ENCODE measurements around the gene C1orf21.

The C1orf21 gene

DNA sequence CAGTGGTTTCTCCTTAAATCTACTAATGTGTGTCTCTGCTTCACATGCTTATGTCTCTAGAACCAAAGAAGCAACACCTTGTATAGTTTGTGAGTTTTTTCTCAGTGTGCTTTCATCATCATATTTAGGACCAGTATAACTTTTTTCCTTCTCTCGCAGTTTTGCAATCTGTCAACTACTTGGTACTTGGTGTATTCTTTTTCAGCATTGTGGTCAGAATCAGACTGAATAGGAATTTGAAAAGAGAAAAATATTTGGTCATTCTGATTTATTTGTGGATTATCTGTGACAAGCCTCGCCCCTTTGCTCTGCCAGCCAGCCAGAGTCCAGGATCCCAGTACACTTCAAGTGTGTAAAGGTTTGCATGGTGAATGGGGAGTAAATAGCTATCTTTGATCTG lies 122.3 kb downstream of the C1orf21 start:
- TF ChIP-seq, protein P1, sequence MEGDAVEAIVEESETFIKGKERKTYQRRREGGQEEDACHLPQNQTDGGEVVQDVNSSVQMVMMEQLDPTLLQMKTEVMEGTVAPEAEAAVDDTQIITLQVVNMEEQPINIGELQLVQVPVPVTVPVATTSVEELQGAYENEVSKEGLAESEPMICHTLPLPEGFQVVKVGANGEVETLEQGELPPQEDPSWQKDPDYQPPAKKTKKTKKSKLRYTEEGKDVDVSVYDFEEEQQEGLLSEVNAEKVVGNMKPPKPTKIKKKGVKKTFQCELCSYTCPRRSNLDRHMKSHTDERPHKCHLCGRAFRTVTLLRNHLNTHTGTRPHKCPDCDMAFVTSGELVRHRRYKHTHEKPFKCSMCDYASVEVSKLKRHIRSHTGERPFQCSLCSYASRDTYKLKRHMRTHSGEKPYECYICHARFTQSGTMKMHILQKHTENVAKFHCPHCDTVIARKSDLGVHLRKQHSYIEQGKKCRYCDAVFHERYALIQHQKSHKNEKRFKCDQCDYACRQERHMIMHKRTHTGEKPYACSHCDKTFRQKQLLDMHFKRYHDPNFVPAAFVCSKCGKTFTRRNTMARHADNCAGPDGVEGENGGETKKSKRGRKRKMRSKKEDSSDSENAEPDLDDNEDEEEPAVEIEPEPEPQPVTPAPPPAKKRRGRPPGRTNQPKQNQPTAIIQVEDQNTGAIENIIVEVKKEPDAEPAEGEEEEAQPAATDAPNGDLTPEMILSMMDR (IDR thresholded peaks at IDR 0.05; ENCODE audit: low read depth, low read length): no peak
- no peak for DNase-seq (ENCODE audit: extremely low read depth, low read depth)

DNA sequence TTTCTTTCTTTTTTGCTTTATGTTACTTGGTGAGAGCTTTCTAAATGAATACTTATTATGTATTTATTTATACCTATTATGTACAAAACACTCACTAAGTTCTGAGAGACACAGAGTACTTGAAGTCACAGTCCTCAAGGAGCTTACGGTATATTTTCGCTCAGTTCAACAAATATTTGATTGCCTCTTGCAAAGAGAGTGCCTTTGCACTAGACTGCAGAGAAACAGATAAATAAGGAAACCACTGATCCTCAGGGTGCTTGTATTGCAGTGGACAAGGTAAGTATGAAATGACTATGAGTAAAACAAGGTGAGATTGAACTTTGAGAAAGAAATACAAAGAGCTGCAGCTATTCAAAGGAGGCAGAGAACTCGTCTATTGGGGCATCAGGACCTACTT lies 123.3 kb downstream of the C1orf21 start:
- no peak for DNase-seq (ENCODE audit: extremely low read depth, low read depth)
- TF ChIP-seq, protein P1 (IDR thresholded peaks at IDR 0.05; ENCODE audit: low read depth, low read length): no peak

DNA sequence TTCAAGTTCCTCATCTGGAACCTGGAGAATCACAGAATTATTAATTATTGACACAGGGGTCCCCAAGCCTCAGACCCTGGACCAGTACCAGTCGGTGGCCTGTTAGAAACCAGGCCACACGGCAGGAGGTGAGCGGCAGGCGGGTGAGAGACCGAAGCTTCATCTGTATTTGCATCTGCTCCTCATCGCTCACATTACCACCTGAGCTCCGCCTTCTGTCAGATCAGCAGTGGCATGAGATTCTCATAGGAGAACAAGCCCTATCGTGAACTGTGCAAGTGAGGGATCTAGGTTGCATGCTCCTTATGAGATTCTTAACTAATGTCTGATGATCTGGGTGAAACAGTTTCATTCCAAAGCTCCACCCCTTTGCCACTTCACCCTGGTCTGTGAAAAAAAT lies 125.9 kb downstream of the C1orf21 start:
- DNase-seq (ENCODE audit: extremely low read depth, low read depth): no peak
- TF ChIP-seq, protein P1 (IDR thresholded peaks at IDR 0.05; ENCODE audit: low read depth, low read length): no peak

DNA sequence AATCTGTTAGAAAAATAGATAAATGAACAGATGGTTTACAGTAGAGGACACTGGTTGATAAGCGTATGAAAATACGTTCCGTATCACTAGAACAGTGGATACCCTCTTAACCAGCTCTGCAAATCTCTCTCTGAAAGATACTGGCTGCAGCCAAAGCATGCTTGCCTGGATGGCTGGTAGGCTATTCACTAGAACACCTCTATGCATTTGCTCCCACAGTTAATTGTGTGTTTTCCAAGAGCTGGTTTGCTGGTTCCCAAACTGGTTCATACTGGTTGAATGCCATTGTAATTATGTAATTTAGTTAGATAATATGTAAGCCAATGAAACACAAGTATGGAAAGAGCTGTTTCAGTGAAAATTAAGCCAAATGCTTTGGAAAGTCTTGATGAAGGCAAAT lies 126.6 kb downstream of the C1orf21 start:
- TF ChIP-seq, protein P1 (IDR thresholded peaks at IDR 0.05; ENCODE audit: low read depth, low read length): no peak
- no peak for DNase-seq (ENCODE audit: extremely low read depth, low read depth)

DNA sequence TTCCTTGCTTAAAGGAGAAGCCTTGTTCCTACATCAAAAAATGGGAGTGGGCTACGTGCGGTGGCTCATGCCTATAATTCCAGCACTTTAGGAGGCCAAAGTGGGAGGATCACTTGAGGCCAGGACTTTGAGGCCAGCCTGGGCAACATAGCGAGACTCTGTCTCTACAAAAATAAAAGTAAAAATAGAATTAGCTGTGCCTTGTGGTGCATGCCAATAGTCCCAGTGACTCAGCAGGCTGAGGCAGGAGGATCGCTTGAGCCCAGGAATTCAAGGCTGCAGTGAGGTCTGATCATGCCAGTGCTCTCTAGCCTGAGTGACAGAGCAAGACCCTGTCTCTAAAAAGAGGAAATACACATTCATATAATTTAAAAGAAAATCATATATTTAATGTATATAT lies 127.1 kb downstream of the C1orf21 start:
- TF ChIP-seq, protein P1 (IDR thresholded peaks at IDR 0.05; ENCODE audit: low read depth, low read length): no peak
- no peak for DNase-seq (ENCODE audit: extremely low read depth, low read depth)

DNA sequence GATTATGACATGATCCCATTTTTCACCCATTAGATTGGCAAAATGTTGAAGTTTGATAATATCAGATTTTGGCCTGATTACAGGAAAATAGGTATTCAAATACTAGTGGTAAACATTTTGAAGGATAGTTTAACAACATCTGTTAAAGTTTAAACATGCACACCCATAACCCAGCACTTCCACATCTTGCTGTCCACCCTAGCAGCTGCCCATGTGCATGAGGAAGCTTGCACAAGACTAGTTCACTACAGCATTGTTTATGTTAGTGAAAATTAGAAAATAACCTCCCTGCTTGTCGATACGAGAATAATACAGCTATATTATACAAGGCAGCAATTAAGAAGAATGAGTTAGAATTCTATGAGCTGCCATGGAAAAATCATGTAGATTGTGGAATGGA lies 127.6 kb downstream of the C1orf21 start:
- DNase-seq (ENCODE audit: extremely low read depth, low read depth): no peak
- TF ChIP-seq, protein P1 (IDR thresholded peaks at IDR 0.05; ENCODE audit: low read depth, low read length): no peak

DNA sequence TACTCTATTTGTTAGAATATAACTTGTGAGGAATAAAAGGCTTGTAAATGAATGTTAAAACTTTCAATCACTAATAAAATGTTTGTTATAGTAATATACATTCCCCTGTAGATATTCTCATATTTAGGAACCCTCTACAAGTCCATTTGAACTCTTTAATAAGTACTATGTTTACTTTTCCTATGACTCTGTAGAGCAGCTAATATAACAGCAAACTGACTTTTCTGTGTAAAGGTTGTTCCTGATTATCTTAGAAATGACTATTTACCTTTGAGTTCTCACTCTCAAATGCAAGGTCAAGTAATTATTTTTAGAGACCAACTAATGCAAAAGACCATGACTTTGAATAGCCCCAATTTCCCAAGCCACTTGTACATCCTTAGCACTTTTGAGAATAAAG lies 130.3 kb downstream of the C1orf21 start:
- TF ChIP-seq, protein P1 (IDR thresholded peaks at IDR 0.05; ENCODE audit: low read depth, low read length): no peak
- DNase-seq (ENCODE audit: extremely low read depth, low read depth): no peak
